ENCODE data around the gene DGUOK. TPM values are rescaled to one million over a fixed set of nuclear protein-coding genes. Genes with fewer than 3 reads are reported as not detected.

DGUOK gene
- total RNA-seq, 2 donors from 2014 or later = 61.1 to 85.2 TPM

GRCh38 chr2:73910873-73911547, 15.7 kb upstream of the DGUOK start:
- H3K4me3 ChIP-seq (ENCODE audit: low read length) = no peak overlapping the region
- H3K9me3 Mint-ChIP-seq = no peaks in the 10 kb centered on the region
- H3K4me1 ChIP-seq (ENCODE audit: control insufficient read depth, insufficient read depth, low read length) = no peaks in the 10 kb centered on the region
- H3K27me3 Mint-ChIP-seq (ENCODE audit: insufficient read depth) = peaks cover 2% of the 10 kb centered on the region
- H3K36me3 Mint-ChIP-seq (ENCODE audit: low read depth) = no peaks in the 10 kb centered on the region
- no peaks in the 10 kb centered on the region for H3K27me3 ChIP-seq (ENCODE audit: control insufficient read depth, insufficient read depth, low read length, poor library complexity, severe bottlenecking)
- no peak overlapping the region for H3K4me3 Mint-ChIP-seq
- peak; percentile 17 for DNase-seq
- 76 to 92% methylated on average over 2 to 6 of the region's 6 CpGs for whole genome bisulfite sequencing, 2 experiments (ENCODE audit: insufficient coverage in 1 of 2, insufficient read length in 1 of 2)
- H3K4me1 Mint-ChIP-seq = peaks cover 2% of the 10 kb centered on the region
- no peak for TF ChIP-seq CTCF (conservative IDR thresholded peaks at IDR 0.05)
- no peak overlapping the region for H3K9ac ChIP-seq (ENCODE audit: extremely low read depth, low read length, poor library complexity, severe bottlenecking)
- H3K27ac ChIP-seq (ENCODE audit: low read depth, low read length) = no peak overlapping the region
- H3K27ac Mint-ChIP-seq = no peak overlapping the region
- H3K9me3 ChIP-seq (ENCODE audit: control insufficient read depth, low read length) = no peaks in the 10 kb centered on the region
- no peaks in the 10 kb centered on the region for H3K36me3 ChIP-seq (ENCODE audit: control insufficient read depth, insufficient read depth, low read length)

DNA sequence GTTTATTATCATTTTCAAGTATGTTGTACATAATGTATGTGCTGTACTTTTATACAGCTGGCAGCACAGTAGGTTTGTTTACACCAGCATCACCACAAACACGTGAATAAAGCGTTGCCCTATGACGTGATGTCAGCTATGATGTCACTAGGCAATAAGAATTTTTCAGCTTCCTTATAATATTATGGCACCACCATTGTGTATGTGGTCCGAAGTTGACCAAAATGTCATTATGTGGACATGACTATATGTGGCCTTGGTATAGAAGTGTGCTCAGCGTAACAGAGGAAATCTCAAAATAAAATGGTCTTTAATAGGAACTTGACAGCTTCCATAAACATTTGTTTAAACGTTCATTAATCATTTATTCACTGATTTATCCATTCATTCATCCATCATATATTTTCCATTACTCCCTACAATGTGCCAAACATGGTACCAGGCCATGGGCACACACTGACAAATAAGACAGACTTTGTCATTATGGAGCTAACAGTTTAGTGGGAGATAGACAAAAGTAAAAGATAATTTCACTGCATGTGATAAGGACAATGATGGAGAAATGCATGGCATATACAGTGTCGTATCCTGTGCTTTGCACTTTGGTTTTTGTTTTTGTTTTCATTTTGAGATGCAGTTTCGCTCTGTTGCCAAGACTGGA, 15.0 kb upstream of the DGUOK start:
- Mint-ChIP-seq H3K36me3 (ENCODE audit: low read depth) (no peaks in the 10 kb centered on the region), H3K4me3 (no peak overlapping the region), H3K27ac (no peak overlapping the region), H3K9me3 (no peaks in the 10 kb centered on the region), H3K4me1 (peaks cover 2% of the 10 kb centered on the region), H3K27me3 (ENCODE audit: insufficient read depth) (peaks cover 5% of the 10 kb centered on the region)
- TF ChIP-seq CTCF (conservative IDR thresholded peaks at IDR 0.05) = no peak
- Histone ChIP-seq H3K4me1 (ENCODE audit: control insufficient read depth, insufficient read depth, low read length) (no peaks in the 10 kb centered on the region), H3K27me3 (ENCODE audit: control insufficient read depth, insufficient read depth, low read length, poor library complexity, severe bottlenecking) (no peaks in the 10 kb centered on the region), H3K9me3 (ENCODE audit: control insufficient read depth, low read length) (no peaks in the 10 kb centered on the region), H3K4me3 (ENCODE audit: low read length) (no peak overlapping the region), H3K36me3 (ENCODE audit: control insufficient read depth, insufficient read depth, low read length) (no peaks in the 10 kb centered on the region), H3K27ac (ENCODE audit: low read depth, low read length) (no peak overlapping the region), H3K9ac (ENCODE audit: extremely low read depth, low read length, poor library complexity, severe bottlenecking) (no peak overlapping the region)
- WGBS, 2 experiments (ENCODE audit: insufficient coverage in 1 of 2, insufficient read length in 1 of 2) = 91 to 97% methylated on average over 8 of the region's 8 CpGs
- no peak for DNase-seq

- H3K27me3 ChIP-seq (ENCODE audit: control insufficient read depth, insufficient read depth, low read length, poor library complexity, severe bottlenecking) = no peaks in the 10 kb centered on the region
- no peaks in the 10 kb centered on the region for H3K9me3 ChIP-seq (ENCODE audit: control insufficient read depth, low read length)
- Mint-ChIP-seq H3K9me3 (no peaks in the 10 kb centered on the region), H3K4me1 (no peaks in the 10 kb centered on the region), H3K27ac (no peak overlapping the region), H3K27me3 (ENCODE audit: insufficient read depth) (peaks cover 13% of the 10 kb centered on the region), H3K4me3 (no peak overlapping the region), H3K36me3 (ENCODE audit: low read depth) (no peaks in the 10 kb centered on the region)
- WGBS, 2 experiments (ENCODE audit: insufficient coverage in 1 of 2, insufficient read length in 1 of 2) = 90 to 93% methylated on average over 8 of the region's 8 CpGs
- no peak for TF ChIP-seq CTCF (conservative IDR thresholded peaks at IDR 0.05)
- H3K36me3 ChIP-seq (ENCODE audit: control insufficient read depth, insufficient read depth, low read length) = no peaks in the 10 kb centered on the region
- no peak overlapping the region for H3K27ac ChIP-seq (ENCODE audit: low read depth, low read length)
- peak; percentile 15 for DNase-seq
- no peak overlapping the region for H3K9ac ChIP-seq (ENCODE audit: extremely low read depth, low read length, poor library complexity, severe bottlenecking)
- H3K4me3 ChIP-seq (ENCODE audit: low read length) = no peak overlapping the region
- H3K4me1 ChIP-seq (ENCODE audit: control insufficient read depth, insufficient read depth, low read length) = no peaks in the 10 kb centered on the region
These were observed 13.1 kb upstream of the DGUOK start for GRCh38 chr2:73913414-73914054.

Measured in endodermal cell (in vitro differentiated cells).